NB4 (cell line): ENCODE results near the gene TEX55.
"Not testable (repeated sequence)": the region's sequence is repeated elsewhere in the genome, so short reads cannot be mapped to it uniquely, and the experiment has no call there.

Source experiments
- DNase-seq: peaks from one replicate; pipeline ENCODE4 v3.0.0; 2010; ENCODE audit warnings: low read depth
- H3K4me3 ChIP-seq: one replicate; pipeline ENCODE4 v1.5.1; 2011; ENCODE audit warnings: mild to moderate bottlenecking, low read depth, low read length, moderate library complexity
- CTCF ChIP-seq: IDR thresholded peaks from one replicate; pipeline ENCODE4 v1.5.1; 2012; ENCODE audit warnings: low read depth, low read length
- MAX ChIP-seq: IDR thresholded peaks from 2 replicates; pipeline ENCODE4 v1.6.1; 2011; ENCODE audit warnings: low read depth, low read length
- MYC ChIP-seq: IDR thresholded peaks from 2 replicates; pipeline ENCODE4 v1.6.1; 2011; ENCODE audit warnings: low read depth, low read length
- POLR2A ChIP-seq: IDR thresholded peaks from 2 replicates; pipeline ENCODE4 v1.6.1; 2011; ENCODE audit warnings: mild to moderate bottlenecking; ENCODE audit not compliant: insufficient read length; ENCODE audit errors: extremely low read depth

TEX55 gene

GRCh38 chr3:119120480-119120879 lies 25.5 kb upstream of the TEX55 start:
- H3K4me3 ChIP-seq: no peak overlapping the region
- no peak for TF ChIP-seq MAX
- no peak for TF ChIP-seq MYC
- no peak for DNase-seq

GRCh38 chr3:119122350-119122749 lies 23.6 kb upstream of the TEX55 start:
- no peak overlapping the region for H3K4me3 ChIP-seq
- no peak for DNase-seq
- no peak for TF ChIP-seq MAX
- no peak for TF ChIP-seq MYC
- no peak for TF ChIP-seq POLR2A
- no peak for TF ChIP-seq CTCF

- TF ChIP-seq POLR2A: no peak
- TF ChIP-seq MAX: no peak
- no peak for TF ChIP-seq CTCF
- TF ChIP-seq MYC: no peak
- H3K4me3 ChIP-seq: no peak overlapping the region
- DNase-seq: no peak
These were observed 20.6 kb upstream of the TEX55 start for GRCh38 chr3:119125342-119125741.

GRCh38 chr3:119125742-119126504 lies 20.0 kb upstream of the TEX55 start:
- TF ChIP-seq MAX (no peak), POLR2A (no peak), MYC (no peak), CTCF (no peak)
- no peak for DNase-seq
- no peak overlapping the region for H3K4me3 ChIP-seq

GRCh38 chr3:119130291-119130690 lies 15.7 kb upstream of the TEX55 start:
- not testable (repeated sequence) for H3K4me3 ChIP-seq, DNase-seq

GRCh38 chr3:119132291-119132690 lies 13.7 kb upstream of the TEX55 start:
- not testable (repeated sequence) for H3K4me3 ChIP-seq

GRCh38 chr3:119139360-119139759 lies 6.6 kb upstream of the TEX55 start:
- not testable (repeated sequence) for DNase-seq, H3K4me3 ChIP-seq

More at GRCh38 chr3:119132291-119132690, 13.7 kb upstream of the TEX55 start:
- not testable (repeated sequence) for DNase-seq

- no peak for DNase-seq
- TF ChIP-seq MYC (no peak), POLR2A (no peak), CTCF (no peak), MAX (no peak)
These were observed 5.5 kb upstream of the TEX55 start for GRCh38 chr3:119140466-119140865.

More at GRCh38 chr3:119140466-119140865, 5.5 kb upstream of the TEX55 start:
- no peak overlapping the region for H3K4me3 ChIP-seq
